ENCODE measurements around the gene HMSD.

Gene HMSD

DNA sequence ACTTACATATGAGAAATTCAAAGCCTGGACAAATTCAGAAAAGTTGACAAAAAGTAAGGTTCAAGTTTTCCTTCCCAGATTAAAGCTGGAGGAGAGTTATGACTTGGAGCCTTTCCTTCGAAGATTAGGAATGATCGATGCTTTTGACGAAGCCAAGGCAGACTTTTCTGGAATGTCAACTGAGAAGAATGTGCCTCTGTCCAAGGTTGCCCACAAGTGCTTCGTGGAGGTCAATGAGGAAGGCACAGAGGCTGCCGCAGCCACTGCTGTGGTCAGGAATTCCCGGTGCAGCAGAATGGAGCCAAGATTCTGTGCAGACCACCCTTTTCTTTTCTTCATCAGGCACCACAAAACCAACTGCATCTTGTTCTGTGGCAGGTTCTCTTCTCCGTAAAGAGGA lies 37.8 kb downstream of the HMSD start:
- no peak for DNase-seq
- Histone ChIP-seq H3K36me3 (ENCODE audit: control insufficient read depth in 1 of 2, insufficient read depth in 2 of 2, low read depth in 1 of 2, low read length in 2 of 2) (peaks cover 16 to 69% of the 10 kb centered on the region in 2 experiments), H2BK12ac (ENCODE audit: low read length in 2 of 2) (no peak overlapping the region)

GRCh38 chr18:63987743-63988142 lies 38.6 kb downstream of the HMSD start:
- Histone ChIP-seq H3K4me3 (ENCODE audit: insufficient read depth in 1 of 2, low read depth in 1 of 2, low read length in 2 of 2) (no peak overlapping the region), H3K4me1 (ENCODE audit: control insufficient read depth, insufficient read depth, low read depth, low read length) (no peaks in the 10 kb centered on the region), H3K27ac (ENCODE audit: low read length, poor library complexity, severe bottlenecking) (no peak overlapping the region), H2AK5ac (ENCODE audit: low read length, severe bottlenecking) (no peak overlapping the region), H4K91ac (ENCODE audit: low read length) (no peak overlapping the region), H3K4ac (ENCODE audit: low read depth in 1 of 2, low read length in 2 of 2) (no peak overlapping the region), H2BK5ac (ENCODE audit: low read depth, low read length, poor library complexity, severe bottlenecking) (no peak overlapping the region), H3K27me3 (ENCODE audit: control insufficient read depth in 1 of 2, insufficient read depth in 1 of 2, low read length in 2 of 2) (no peaks in the 10 kb centered on the region), H3K9me3 (ENCODE audit: control insufficient read depth, low read length) (no peaks in the 10 kb centered on the region), H3K14ac (ENCODE audit: low read length in 2 of 2) (no peak overlapping the region), H2BK15ac (ENCODE audit: low read depth, poor library complexity, severe bottlenecking) (no peak overlapping the region), H3K9ac (ENCODE audit: low read length) (no peak overlapping the region), H2BK120ac (ENCODE audit: low read depth, low read length) (no peak overlapping the region), H3K18ac (ENCODE audit: low read depth in 1 of 2, low read length in 2 of 2) (no peak overlapping the region), H4K8ac (ENCODE audit: low read length) (no peak overlapping the region), H3K23ac (ENCODE audit: low read length in 2 of 2) (no peak overlapping the region), H2BK12ac (ENCODE audit: low read length in 2 of 2) (no peak overlapping the region), H2AFZ (ENCODE audit: low read depth, low read length) (no peak overlapping the region), H3K79me1 (replicated peaks; ENCODE audit: low read length, poor library complexity, severe bottlenecking) (no peaks in the 10 kb centered on the region), H3K4me2 (ENCODE audit: low read length, poor library complexity, severe bottlenecking) (no peak overlapping the region), H3K36me3 (ENCODE audit: control insufficient read depth in 1 of 2, insufficient read depth in 2 of 2, low read depth in 1 of 2, low read length in 2 of 2) (peaks cover 12 to 61% of the 10 kb centered on the region in 2 experiments)
- WGBS: 85% methylated on average over 2 of the region's 2 CpGs
- DNase-seq: no peak

More for the DNA sequence above, 37.8 kb downstream of the HMSD start:
- Histone ChIP-seq H3K9ac (ENCODE audit: low read length) (no peak overlapping the region), H4K8ac (ENCODE audit: low read length) (no peak overlapping the region), H3K9me3 (ENCODE audit: control insufficient read depth, low read length) (no peaks in the 10 kb centered on the region), H3K23ac (ENCODE audit: low read length in 2 of 2) (no peak overlapping the region), H3K14ac (ENCODE audit: low read length in 2 of 2) (no peak overlapping the region), H3K4ac (ENCODE audit: low read depth in 1 of 2, low read length in 2 of 2) (no peak overlapping the region), H4K91ac (ENCODE audit: low read length) (no peak overlapping the region), H3K4me3 (ENCODE audit: insufficient read depth in 1 of 2, low read depth in 1 of 2, low read length in 2 of 2) (no peak overlapping the region), H3K18ac (ENCODE audit: low read depth in 1 of 2, low read length in 2 of 2) (no peak overlapping the region), H2AFZ (ENCODE audit: low read depth, low read length) (no peak overlapping the region), H3K4me1 (ENCODE audit: control insufficient read depth, insufficient read depth, low read depth, low read length) (no peaks in the 10 kb centered on the region), H2AK5ac (ENCODE audit: low read length, severe bottlenecking) (no peak overlapping the region), H2BK120ac (ENCODE audit: low read depth, low read length) (no peak overlapping the region), H3K4me2 (ENCODE audit: low read length, poor library complexity, severe bottlenecking) (no peak overlapping the region), H3K27me3 (ENCODE audit: control insufficient read depth in 1 of 2, insufficient read depth in 1 of 2, low read length in 2 of 2) (no peaks in the 10 kb centered on the region), H2BK15ac (ENCODE audit: low read depth, poor library complexity, severe bottlenecking) (no peak overlapping the region), H2BK5ac (ENCODE audit: low read depth, low read length, poor library complexity, severe bottlenecking) (no peak overlapping the region), H3K27ac (ENCODE audit: low read length, poor library complexity, severe bottlenecking) (no peak overlapping the region), H3K79me1 (replicated peaks; ENCODE audit: low read length, poor library complexity, severe bottlenecking) (no peaks in the 10 kb centered on the region)
- WGBS: 83% methylated on average over 6 of the region's 7 CpGs

- no peak for DNase-seq
- no peak overlapping the region for H3K27ac ChIP-seq (ENCODE audit: low read length, poor library complexity, severe bottlenecking)
- WGBS: 90% methylated on average over 7 of the region's 7 CpGs
These were observed 43.6 kb downstream of the HMSD start for GRCh38 chr18:63992751-63993150.

DNA sequence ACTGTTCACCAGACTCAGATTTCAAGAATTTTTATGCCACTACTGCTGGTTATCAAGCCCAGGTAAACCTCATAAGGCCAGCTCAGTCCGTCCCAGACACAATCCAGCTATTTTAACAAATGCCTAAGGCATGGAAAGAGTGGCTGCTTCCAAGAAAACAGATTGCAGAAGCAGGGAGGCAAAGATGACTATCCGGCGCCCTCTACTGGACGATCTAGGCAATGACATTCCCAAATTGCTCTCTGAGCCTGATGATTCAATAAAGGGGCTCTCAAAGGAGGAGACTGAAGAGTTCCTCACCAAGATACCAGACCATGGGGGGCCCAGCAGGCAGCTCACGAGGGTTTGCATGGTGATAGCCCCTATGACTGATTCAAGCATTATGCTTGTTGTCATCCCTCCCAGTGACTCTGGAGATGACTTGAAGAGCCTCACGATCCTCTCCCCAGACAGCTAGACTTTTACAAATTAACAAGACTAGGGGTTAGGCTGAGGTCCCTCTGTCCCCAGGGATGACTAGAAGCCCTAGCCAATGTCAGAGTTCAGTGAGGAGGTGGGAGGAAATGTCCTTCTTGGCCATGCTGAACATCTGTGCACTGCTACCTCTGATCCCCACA lies 45.8 kb downstream of the HMSD start:
- H3K14ac ChIP-seq (ENCODE audit: low read length in 2 of 2): no peak overlapping the region
- no peak overlapping the region for H3K4me3 ChIP-seq (ENCODE audit: insufficient read depth in 1 of 2, low read depth in 1 of 2, low read length in 2 of 2)
- 2% methylated on average over 5 of the region's 6 CpGs for WGBS

More at GRCh38 chr18:63992751-63993150, 43.6 kb downstream of the HMSD start:
- Histone ChIP-seq H2AK5ac (ENCODE audit: low read length, severe bottlenecking) (no peak overlapping the region), H3K4me3 (ENCODE audit: insufficient read depth in 1 of 2, low read depth in 1 of 2, low read length in 2 of 2) (no peak overlapping the region), H4K8ac (ENCODE audit: low read length) (no peak overlapping the region), H3K23ac (ENCODE audit: low read length in 2 of 2) (no peak overlapping the region), H3K14ac (ENCODE audit: low read length in 2 of 2) (no peak overlapping the region), H3K9ac (ENCODE audit: low read length) (no peak overlapping the region), H3K4me2 (ENCODE audit: low read length, poor library complexity, severe bottlenecking) (no peak overlapping the region), H3K36me3 (ENCODE audit: control insufficient read depth in 1 of 2, insufficient read depth in 2 of 2, low read depth in 1 of 2, low read length in 2 of 2) (peaks cover 3 to 11% of the 10 kb centered on the region in 2 experiments), H3K4me1 (ENCODE audit: control insufficient read depth, insufficient read depth, low read depth, low read length) (no peaks in the 10 kb centered on the region), H4K91ac (ENCODE audit: low read length) (no peak overlapping the region), H3K27me3 (ENCODE audit: control insufficient read depth in 1 of 2, insufficient read depth in 1 of 2, low read length in 2 of 2) (no peaks in the 10 kb centered on the region), H2BK120ac (ENCODE audit: low read depth, low read length) (no peak overlapping the region), H2BK15ac (ENCODE audit: low read depth, poor library complexity, severe bottlenecking) (no peak overlapping the region), H2AFZ (ENCODE audit: low read depth, low read length) (no peak overlapping the region), H2BK12ac (ENCODE audit: low read length in 2 of 2) (no peak overlapping the region), H3K9me3 (ENCODE audit: control insufficient read depth, low read length) (no peaks in the 10 kb centered on the region), H2BK5ac (ENCODE audit: low read depth, low read length, poor library complexity, severe bottlenecking) (no peak overlapping the region), H3K4ac (ENCODE audit: low read depth in 1 of 2, low read length in 2 of 2) (no peak overlapping the region), H3K79me1 (replicated peaks; ENCODE audit: low read length, poor library complexity, severe bottlenecking) (no peaks in the 10 kb centered on the region), H3K18ac (ENCODE audit: low read depth in 1 of 2, low read length in 2 of 2) (no peak overlapping the region)

More for the DNA sequence above, 45.8 kb downstream of the HMSD start:
- Histone ChIP-seq H3K23ac (ENCODE audit: low read length in 2 of 2) (no peak overlapping the region), H3K79me1 (replicated peaks; ENCODE audit: low read length, poor library complexity, severe bottlenecking) (no peaks in the 10 kb centered on the region), H3K4ac (ENCODE audit: low read depth in 1 of 2, low read length in 2 of 2) (no peak overlapping the region), H3K4me2 (ENCODE audit: low read length, poor library complexity, severe bottlenecking) (no peak overlapping the region), H3K27ac (ENCODE audit: low read length, poor library complexity, severe bottlenecking) (no peak overlapping the region), H3K4me1 (ENCODE audit: control insufficient read depth, insufficient read depth, low read depth, low read length) (no peaks in the 10 kb centered on the region), H3K36me3 (ENCODE audit: control insufficient read depth in 1 of 2, insufficient read depth in 2 of 2, low read depth in 1 of 2, low read length in 2 of 2) (peaks cover 0 to 3% of the 10 kb centered on the region in 2 experiments), H3K9me3 (ENCODE audit: control insufficient read depth, low read length) (no peaks in the 10 kb centered on the region), H3K9ac (ENCODE audit: low read length) (no peak overlapping the region), H2BK15ac (ENCODE audit: low read depth, poor library complexity, severe bottlenecking) (no peak overlapping the region), H4K8ac (ENCODE audit: low read length) (no peak overlapping the region), H2BK12ac (ENCODE audit: low read length in 2 of 2) (no peak overlapping the region), H2BK5ac (ENCODE audit: low read depth, low read length, poor library complexity, severe bottlenecking) (no peak overlapping the region), H3K18ac (ENCODE audit: low read depth in 1 of 2, low read length in 2 of 2) (no peak overlapping the region), H3K27me3 (ENCODE audit: control insufficient read depth in 1 of 2, insufficient read depth in 1 of 2, low read length in 2 of 2) (no peaks in the 10 kb centered on the region), H4K91ac (ENCODE audit: low read length) (no peak overlapping the region), H2AFZ (ENCODE audit: low read depth, low read length) (no peak overlapping the region), H2BK120ac (ENCODE audit: low read depth, low read length) (no peak overlapping the region), H2AK5ac (ENCODE audit: low read length, severe bottlenecking) (no peak overlapping the region)
- peak; percentile 68 for DNase-seq
